HepG2 (cell line): ENCODE measurements around the gene UBR1.

ENCODE experiments used
- DMAP1 ChIP-seq: IDR thresholded peaks from 2 replicates; pipeline ENCODE4 v1.6.1; 2016
- EZH2 ChIP-seq: conservative IDR thresholded peaks from 2 replicates; pipeline ENCODE4 v1.6.1; 2012; ENCODE audit warnings: mild to moderate bottlenecking, low read depth, low read length, moderate library complexity
- GATA4 ChIP-seq: sonication (generic); IDR thresholded peaks from 2 replicates; pipeline ENCODE4 v1.6.1; 2016; ENCODE audit warnings: antibody characterized with exemption, low read depth, borderline replicate concordance
- ZSCAN22 ChIP-seq: sonication (generic); formaldehyde crosslinking; IDR thresholded peaks from 2 replicates; pipeline ENCODE4 v1.4.0; 2020; ENCODE audit warnings: mild to moderate bottlenecking, missing genetic modification reagents
- TF ChIP-seq, protein P1 (sequence below): sonication (generic); formaldehyde crosslinking; IDR thresholded peaks from 2 replicates; pipeline ENCODE4; 2020; ENCODE audit warnings: missing genetic modification reagents, mild to moderate bottlenecking, borderline replicate concordance
- TF ChIP-seq, protein P2 (sequence below): sonication (generic); formaldehyde crosslinking; IDR thresholded peaks from 2 replicates; pipeline ENCODE4 v1.5.0; 2020; ENCODE audit warnings: mild to moderate bottlenecking, missing genetic modification reagents, moderate library complexity
- TF ChIP-seq, protein P3 (sequence below): sonication (generic); formaldehyde crosslinking; IDR thresholded peaks from 2 replicates; pipeline ENCODE4 v1.4.0; 2020; ENCODE audit warnings: missing genetic modification reagents, borderline replicate concordance
- TF ChIP-seq, protein P4 (sequence below): sonication (generic); formaldehyde crosslinking; IDR thresholded peaks from 2 replicates; pipeline ENCODE4 v1.4.0; 2020; ENCODE audit warnings: low read depth, missing genetic modification reagents
- TF ChIP-seq, protein P5 (sequence below): sonication (generic); formaldehyde crosslinking; IDR thresholded peaks from 2 replicates; pipeline ENCODE4 v1.4.0; 2020; ENCODE audit warnings: missing genetic modification reagents

DNA sequence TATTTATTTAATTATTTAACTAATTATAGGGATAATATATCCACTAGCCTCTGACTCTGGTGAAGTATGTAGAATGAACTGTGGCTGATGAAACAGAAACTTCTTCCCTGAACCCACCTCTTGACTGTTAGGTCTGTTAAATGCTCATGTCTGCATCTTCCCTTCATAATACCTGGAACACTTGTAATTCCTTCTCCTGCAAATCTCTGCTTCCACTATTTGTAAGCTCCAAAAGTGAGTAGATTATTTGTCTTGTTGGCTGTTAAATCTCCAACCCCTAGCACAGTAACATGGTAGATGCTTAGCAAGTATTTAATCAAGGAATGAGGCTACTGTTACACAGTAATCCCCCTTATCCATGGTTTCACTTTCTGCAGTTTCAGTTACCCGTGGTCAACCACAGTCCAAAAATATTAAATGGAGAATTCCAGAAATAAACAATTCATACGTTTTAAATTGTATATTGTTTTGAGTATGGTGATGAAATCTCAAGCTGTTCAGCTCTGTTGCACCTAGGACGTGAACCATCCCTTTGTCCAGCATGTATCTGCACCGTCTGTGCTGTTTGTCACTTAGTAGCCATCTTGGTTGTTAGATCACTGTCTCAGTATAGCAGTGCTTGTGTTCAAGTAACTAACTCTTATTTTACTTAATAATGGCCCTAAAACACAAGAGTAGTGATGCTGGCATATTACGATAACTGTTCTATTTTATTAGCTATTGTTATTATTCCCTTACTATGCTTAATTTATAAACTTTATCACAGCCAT, 190.9 kb downstream of the UBR1 start:
- TF ChIP-seq, protein P1, sequence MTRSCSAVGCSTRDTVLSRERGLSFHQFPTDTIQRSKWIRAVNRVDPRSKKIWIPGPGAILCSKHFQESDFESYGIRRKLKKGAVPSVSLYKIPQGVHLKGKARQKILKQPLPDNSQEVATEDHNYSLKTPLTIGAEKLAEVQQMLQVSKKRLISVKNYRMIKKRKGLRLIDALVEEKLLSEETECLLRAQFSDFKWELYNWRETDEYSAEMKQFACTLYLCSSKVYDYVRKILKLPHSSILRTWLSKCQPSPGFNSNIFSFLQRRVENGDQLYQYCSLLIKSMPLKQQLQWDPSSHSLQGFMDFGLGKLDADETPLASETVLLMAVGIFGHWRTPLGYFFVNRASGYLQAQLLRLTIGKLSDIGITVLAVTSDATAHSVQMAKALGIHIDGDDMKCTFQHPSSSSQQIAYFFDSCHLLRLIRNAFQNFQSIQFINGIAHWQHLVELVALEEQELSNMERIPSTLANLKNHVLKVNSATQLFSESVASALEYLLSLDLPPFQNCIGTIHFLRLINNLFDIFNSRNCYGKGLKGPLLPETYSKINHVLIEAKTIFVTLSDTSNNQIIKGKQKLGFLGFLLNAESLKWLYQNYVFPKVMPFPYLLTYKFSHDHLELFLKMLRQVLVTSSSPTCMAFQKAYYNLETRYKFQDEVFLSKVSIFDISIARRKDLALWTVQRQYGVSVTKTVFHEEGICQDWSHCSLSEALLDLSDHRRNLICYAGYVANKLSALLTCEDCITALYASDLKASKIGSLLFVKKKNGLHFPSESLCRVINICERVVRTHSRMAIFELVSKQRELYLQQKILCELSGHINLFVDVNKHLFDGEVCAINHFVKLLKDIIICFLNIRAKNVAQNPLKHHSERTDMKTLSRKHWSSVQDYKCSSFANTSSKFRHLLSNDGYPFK (CRISPR knock-in tag), result no peak
- TF ChIP-seq, protein P2, sequence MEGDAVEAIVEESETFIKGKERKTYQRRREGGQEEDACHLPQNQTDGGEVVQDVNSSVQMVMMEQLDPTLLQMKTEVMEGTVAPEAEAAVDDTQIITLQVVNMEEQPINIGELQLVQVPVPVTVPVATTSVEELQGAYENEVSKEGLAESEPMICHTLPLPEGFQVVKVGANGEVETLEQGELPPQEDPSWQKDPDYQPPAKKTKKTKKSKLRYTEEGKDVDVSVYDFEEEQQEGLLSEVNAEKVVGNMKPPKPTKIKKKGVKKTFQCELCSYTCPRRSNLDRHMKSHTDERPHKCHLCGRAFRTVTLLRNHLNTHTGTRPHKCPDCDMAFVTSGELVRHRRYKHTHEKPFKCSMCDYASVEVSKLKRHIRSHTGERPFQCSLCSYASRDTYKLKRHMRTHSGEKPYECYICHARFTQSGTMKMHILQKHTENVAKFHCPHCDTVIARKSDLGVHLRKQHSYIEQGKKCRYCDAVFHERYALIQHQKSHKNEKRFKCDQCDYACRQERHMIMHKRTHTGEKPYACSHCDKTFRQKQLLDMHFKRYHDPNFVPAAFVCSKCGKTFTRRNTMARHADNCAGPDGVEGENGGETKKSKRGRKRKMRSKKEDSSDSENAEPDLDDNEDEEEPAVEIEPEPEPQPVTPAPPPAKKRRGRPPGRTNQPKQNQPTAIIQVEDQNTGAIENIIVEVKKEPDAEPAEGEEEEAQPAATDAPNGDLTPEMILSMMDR (CRISPR knock-in tag), result no peak
- no peak for TF ChIP-seq EZH2
- TF ChIP-seq GATA4, result no peak
- TF ChIP-seq, protein P3, sequence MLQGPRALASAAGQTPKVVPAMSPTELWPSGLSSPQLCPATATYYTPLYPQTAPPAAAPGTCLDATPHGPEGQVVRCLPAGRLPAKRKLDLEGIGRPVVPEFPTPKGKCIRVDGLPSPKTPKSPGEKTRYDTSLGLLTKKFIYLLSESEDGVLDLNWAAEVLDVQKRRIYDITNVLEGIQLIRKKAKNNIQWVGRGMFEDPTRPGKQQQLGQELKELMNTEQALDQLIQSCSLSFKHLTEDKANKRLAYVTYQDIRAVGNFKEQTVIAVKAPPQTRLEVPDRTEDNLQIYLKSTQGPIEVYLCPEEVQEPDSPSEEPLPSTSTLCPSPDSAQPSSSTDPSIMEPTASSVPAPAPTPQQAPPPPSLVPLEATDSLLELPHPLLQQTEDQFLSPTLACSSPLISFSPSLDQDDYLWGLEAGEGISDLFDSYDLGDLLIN (CRISPR knock-in tag), result no peak
- TF ChIP-seq, protein P4, sequence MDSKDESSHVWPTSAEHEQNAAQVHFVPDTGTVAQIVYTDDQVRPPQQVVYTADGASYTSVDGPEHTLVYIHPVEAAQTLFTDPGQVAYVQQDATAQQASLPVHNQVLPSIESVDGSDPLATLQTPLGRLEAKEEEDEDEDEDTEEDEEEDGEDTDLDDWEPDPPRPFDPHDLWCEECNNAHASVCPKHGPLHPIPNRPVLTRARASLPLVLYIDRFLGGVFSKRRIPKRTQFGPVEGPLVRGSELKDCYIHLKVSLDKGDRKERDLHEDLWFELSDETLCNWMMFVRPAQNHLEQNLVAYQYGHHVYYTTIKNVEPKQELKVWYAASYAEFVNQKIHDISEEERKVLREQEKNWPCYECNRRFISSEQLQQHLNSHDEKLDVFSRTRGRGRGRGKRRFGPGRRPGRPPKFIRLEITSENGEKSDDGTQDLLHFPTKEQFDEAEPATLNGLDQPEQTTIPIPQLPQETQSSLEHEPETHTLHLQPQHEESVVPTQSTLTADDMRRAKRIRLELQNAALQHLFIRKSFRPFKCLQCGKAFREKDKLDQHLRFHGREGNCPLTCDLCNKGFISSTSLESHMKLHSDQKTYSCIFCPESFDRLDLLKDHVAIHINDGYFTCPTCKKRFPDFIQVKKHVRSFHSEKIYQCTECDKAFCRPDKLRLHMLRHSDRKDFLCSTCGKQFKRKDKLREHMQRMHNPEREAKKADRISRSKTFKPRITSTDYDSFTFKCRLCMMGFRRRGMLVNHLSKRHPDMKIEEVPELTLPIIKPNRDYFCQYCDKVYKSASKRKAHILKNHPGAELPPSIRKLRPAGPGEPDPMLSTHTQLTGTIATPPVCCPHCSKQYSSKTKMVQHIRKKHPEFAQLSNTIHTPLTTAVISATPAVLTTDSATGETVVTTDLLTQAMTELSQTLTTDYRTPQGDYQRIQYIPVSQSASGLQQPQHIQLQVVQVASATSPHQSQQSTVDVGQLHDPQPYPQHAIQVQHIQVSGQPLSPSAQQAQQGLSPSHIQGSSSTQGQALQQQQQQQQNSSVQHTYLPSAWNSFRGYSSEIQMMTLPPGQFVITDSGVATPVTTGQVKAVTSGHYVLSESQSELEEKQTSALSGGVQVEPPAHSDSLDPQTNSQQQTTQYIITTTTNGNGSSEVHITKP (CRISPR knock-in tag), result no peak
- TF ChIP-seq DMAP1 (CRISPR knock-in tag), result no peak
- TF ChIP-seq ZSCAN22 (CRISPR knock-in tag), result no peak
- TF ChIP-seq, protein P5, sequence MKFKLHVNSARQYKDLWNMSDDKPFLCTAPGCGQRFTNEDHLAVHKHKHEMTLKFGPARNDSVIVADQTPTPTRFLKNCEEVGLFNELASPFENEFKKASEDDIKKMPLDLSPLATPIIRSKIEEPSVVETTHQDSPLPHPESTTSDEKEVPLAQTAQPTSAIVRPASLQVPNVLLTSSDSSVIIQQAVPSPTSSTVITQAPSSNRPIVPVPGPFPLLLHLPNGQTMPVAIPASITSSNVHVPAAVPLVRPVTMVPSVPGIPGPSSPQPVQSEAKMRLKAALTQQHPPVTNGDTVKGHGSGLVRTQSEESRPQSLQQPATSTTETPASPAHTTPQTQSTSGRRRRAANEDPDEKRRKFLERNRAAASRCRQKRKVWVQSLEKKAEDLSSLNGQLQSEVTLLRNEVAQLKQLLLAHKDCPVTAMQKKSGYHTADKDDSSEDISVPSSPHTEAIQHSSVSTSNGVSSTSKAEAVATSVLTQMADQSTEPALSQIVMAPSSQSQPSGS (CRISPR knock-in tag), result no peak
